H9 (cell line): ENCODE measurements around the gene DMD. TPM values are rescaled to one million over a fixed set of nuclear protein-coding genes. Genes with fewer than 3 reads are reported as not detected.

Experiments
- DNase-seq: peaks from one replicate; pipeline ENCODE4 v3.0.0-alpha.2; 2017
- H2AFZ ChIP-seq: one replicate; pipeline ENCODE4 v1.6.1; 2013; ENCODE audit warnings: mild to moderate bottlenecking, low read length, control low read depth, moderate library complexity
- H2AK5ac ChIP-seq: 2 replicates; pipeline ENCODE4 v1.6.1; 2013; ENCODE audit warnings: low read length, control low read depth, mixed read lengths; ENCODE audit not compliant: insufficient read length
- H2BK120ac ChIP-seq: one replicate; pipeline ENCODE4 v1.6.1; 2013; ENCODE audit warnings: low read depth, mild to moderate bottlenecking, low read length, control low read depth, inconsistent platforms; ENCODE audit not compliant: poor library complexity, severe bottlenecking
- H2BK12ac ChIP-seq: 2 replicates; pipeline ENCODE4 v1.6.1; 2013; ENCODE audit warnings: low read length, control low read depth, mixed read lengths, low read depth; ENCODE audit not compliant: insufficient read length
- H2BK15ac ChIP-seq: 2 replicates; pipeline ENCODE4 v1.6.1; 2013; ENCODE audit warnings: low read depth, low read length, control low read depth
- H2BK20ac ChIP-seq: one replicate; pipeline ENCODE4 v1.6.1; 2013; ENCODE audit warnings: low read depth, mild to moderate bottlenecking, low read length, control low read depth, inconsistent platforms; ENCODE audit not compliant: poor library complexity, severe bottlenecking
- H2BK5ac ChIP-seq: 2 replicates; pipeline ENCODE4 v1.6.1; 2013; ENCODE audit warnings: low read length, control low read depth, mixed read lengths; ENCODE audit not compliant: insufficient read length
- H3K14ac ChIP-seq: 2 replicates; pipeline ENCODE4 v1.6.1; 2013; ENCODE audit warnings: low read length, control low read depth; ENCODE audit not compliant: insufficient read depth
- H3K18ac ChIP-seq: 2 replicates; pipeline ENCODE4 v1.6.1; 2013; ENCODE audit warnings: low read depth, mild to moderate bottlenecking, mixed read lengths, low read length, control low read depth; ENCODE audit not compliant: insufficient read length
- H3K23ac ChIP-seq: 2 replicates; pipeline ENCODE4 v1.6.1; 2013; ENCODE audit warnings: low read length, control low read depth, mixed read lengths, low read depth; ENCODE audit not compliant: insufficient read length
- H3K23me2 ChIP-seq: 2 replicates; pipeline ENCODE4 v1.6.1; 2013; ENCODE audit warnings: low read depth, mild to moderate bottlenecking, mixed read lengths, low read length, control low read depth; ENCODE audit not compliant: insufficient read length, poor library complexity, severe bottlenecking
- H3K27ac ChIP-seq: 2 replicates; pipeline ENCODE4 v1.5.1; 2013; ENCODE audit warnings: low read length, control low read depth, mixed read lengths, low read depth; ENCODE audit not compliant: insufficient read length
- H3K27me3 ChIP-seq: 2 replicates; pipeline ENCODE4 v1.6.1; 2013; ENCODE audit warnings: low read length, control low read depth, inconsistent platforms; ENCODE audit not compliant: insufficient read depth
- H3K4ac ChIP-seq: 2 replicates; pipeline ENCODE4 v1.6.1; 2013; ENCODE audit warnings: low read depth, mild to moderate bottlenecking, control low read depth, inconsistent platforms, low read length, moderate library complexity
- H3K4me1 ChIP-seq: 2 replicates; pipeline ENCODE4 v1.6.1; 2013; ENCODE audit warnings: low read length, control low read depth, inconsistent platforms; ENCODE audit not compliant: insufficient read depth
- H3K4me2 ChIP-seq: 2 replicates; pipeline ENCODE4 v1.6.1; 2013; ENCODE audit warnings: low read length, control low read depth, mixed read lengths; ENCODE audit not compliant: insufficient read length, insufficient read depth
- H3K56ac ChIP-seq: 2 replicates; pipeline ENCODE4 v1.6.1; 2013; ENCODE audit warnings: low read depth, mild to moderate bottlenecking, mixed read lengths, low read length, control low read depth; ENCODE audit not compliant: insufficient read length
- H3K79me1 ChIP-seq: 2 replicates; pipeline ENCODE4 v1.6.1; 2013; ENCODE audit warnings: low read depth, mild to moderate bottlenecking, moderate library complexity, low read length, control low read depth, inconsistent platforms; ENCODE audit not compliant: insufficient read depth, poor library complexity, severe bottlenecking
- H3K79me2 ChIP-seq: 2 replicates; pipeline ENCODE4 v1.6.1; 2013; ENCODE audit warnings: low read length, control low read depth, inconsistent platforms; ENCODE audit not compliant: insufficient read depth
- H3K9ac ChIP-seq: 2 replicates; pipeline ENCODE4 v1.6.1; 2013; ENCODE audit warnings: low read length, control low read depth, mixed read lengths; ENCODE audit not compliant: insufficient read length; ENCODE audit errors: extremely low read depth
- H3K9me3 ChIP-seq: one replicate; pipeline ENCODE4 v1.6.1; 2013; ENCODE audit warnings: low read depth, low read length, inconsistent platforms; ENCODE audit not compliant: control insufficient read depth
- H3T11ph ChIP-seq: one replicate; pipeline ENCODE4 v1.6.1; 2013; ENCODE audit warnings: mild to moderate bottlenecking, low read length, control low read depth, inconsistent platforms
- H4K20me1 ChIP-seq: one replicate; pipeline ENCODE4 v1.6.1; 2013; ENCODE audit not compliant: control insufficient read depth, insufficient read length, insufficient read depth
- H4K5ac ChIP-seq: 2 replicates; pipeline ENCODE4 v1.6.1; 2013; ENCODE audit warnings: low read depth, mild to moderate bottlenecking, mixed read lengths, low read length, control low read depth; ENCODE audit not compliant: insufficient read length
- H4K8ac ChIP-seq: replicated peaks from 2 replicates; pipeline ENCODE4 v1.6.1; 2013; ENCODE audit warnings: low read length, control low read depth, mixed read lengths, low read depth; ENCODE audit not compliant: insufficient read length
- H4K91ac ChIP-seq: 2 replicates; pipeline ENCODE4 v1.6.1; 2013; ENCODE audit warnings: low read depth, mild to moderate bottlenecking, moderate library complexity, mixed read lengths, low read length, control low read depth; ENCODE audit not compliant: insufficient read length
- H3K27ac Mint-ChIP-seq, 3 experiments: 2 replicates in 2 of 3; 3 replicates in 1 of 3; pipeline ENCODE4 v1.8.0; 2020 to 2021; ENCODE audit warnings: mixed read lengths in 3 of 3, mild to moderate bottlenecking in 1 of 3, moderate library complexity in 1 of 3
- H3K27me3 Mint-ChIP-seq: 2 replicates; pipeline ENCODE4 v1.8.0; 2021; ENCODE audit warnings: low read depth, mild to moderate bottlenecking, moderate library complexity, mixed read lengths
- H3K36me3 Mint-ChIP-seq, 3 experiments: 2 replicates in 2 of 3; 3 replicates in 1 of 3; pipeline ENCODE4 v1.8.0; 2020 to 2021; ENCODE audit warnings: low read depth in 3 of 3, mixed read lengths in 3 of 3; ENCODE audit not compliant: insufficient read depth in 1 of 3
- H3K4me1 Mint-ChIP-seq, 2 experiments: 2 replicates each; pipeline ENCODE4 v1.8.0; 2020; ENCODE audit warnings: mixed read lengths in 2 of 2
- H3K4me3 Mint-ChIP-seq, 2 experiments: 2 replicates in 1 of 2; 3 replicates in 1 of 2; pipeline ENCODE4 v1.8.0; 2020 to 2021; ENCODE audit warnings: mild to moderate bottlenecking in 2 of 2, mixed read lengths in 2 of 2, moderate library complexity in 1 of 2
- H3K9me3 Mint-ChIP-seq, 2 experiments: 2 replicates in 1 of 2; 3 replicates in 1 of 2; pipeline ENCODE4 v1.8.0; 2020; ENCODE audit warnings: mild to moderate bottlenecking in 2 of 2, mixed read lengths in 2 of 2, moderate library complexity in 1 of 2
- WGBS: extraction: QIAGEN DNeasy Blood & Tissue Kit; methylation state at CpG from one replicate; pipeline ENCODE4 v1.1.7; 2013; ENCODE audit warnings: missing lambda C conversion rate, low lambda C conversion rate, mixed read lengths; ENCODE audit not compliant: insufficient read length; ENCODE audit errors: extremely low coverage; 5-methylcytosine and 5-hydroxymethylcytosine counted together
- total RNA-seq: library from RNA; stranded (reverse); gene quantifications from 2 replicates; pipeline ENCODE4 v1.2.1, GENCODE V29; 2021
- TF ChIP-seq, protein P1 (sequence below): fragments of 200-600 bp; sonication (generic); conservative IDR thresholded peaks from 3 replicates; pipeline ENCODE4 v1.8.0; 2021; ENCODE audit warnings: antibody characterized with exemption, mild to moderate bottlenecking

The DMD gene
- total RNA-seq, 1 experiment from 2014 or later, result 3.8 TPM

DNA sequence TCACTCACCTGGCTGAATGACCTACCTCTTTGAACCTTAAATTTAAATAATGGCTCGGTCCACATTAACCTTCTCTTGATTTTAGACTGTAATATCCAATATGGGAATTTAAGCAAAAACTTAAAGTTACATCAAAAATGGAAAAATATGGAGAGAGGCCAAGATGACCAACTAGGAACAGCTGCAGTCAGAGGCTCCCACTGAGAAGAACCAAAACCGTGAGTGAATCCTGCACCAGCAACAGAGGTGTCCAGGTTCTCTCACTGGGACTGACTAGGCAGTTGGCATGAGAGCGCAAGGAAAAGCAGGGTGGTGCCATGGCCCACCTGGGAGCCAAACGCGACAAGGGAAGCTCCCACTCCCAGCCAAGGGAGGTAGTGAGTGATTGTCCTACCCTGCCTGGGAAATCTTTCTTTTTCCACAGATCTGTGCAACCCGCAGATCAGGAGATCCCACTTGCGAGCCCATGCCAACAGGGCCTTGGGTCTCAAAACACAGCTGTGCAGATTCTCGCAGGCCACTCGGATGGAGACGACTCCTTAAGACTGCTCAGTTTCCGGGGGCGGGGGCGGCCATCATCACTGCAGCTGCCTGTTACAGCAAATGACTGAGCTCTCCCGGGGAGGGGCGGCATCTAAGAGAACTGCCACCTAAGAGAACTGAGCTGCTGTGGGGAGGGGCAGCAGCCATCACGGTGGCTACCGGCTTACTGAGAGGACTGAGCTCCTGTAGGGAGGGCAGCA, 343.4 kb downstream of the DMD start:
- H3K27ac ChIP-seq, result no peak overlapping the region
- no peaks in the 10 kb centered on the region for H4K20me1 ChIP-seq
- H3K79me2 ChIP-seq, result no peaks in the 10 kb centered on the region
- H2AK5ac ChIP-seq, result no peak overlapping the region
- H3K18ac ChIP-seq, result no peak overlapping the region
- Mint-ChIP-seq H3K36me3 (no peaks in the 10 kb centered on the region), H3K9me3 (peaks cover 0 to 4% of the 10 kb centered on the region in 2 experiments; a peak in 3 of 5 replicates), H3K4me3 (no peak overlapping the region), H3K4me1 (peaks cover 6 to 7% of the 10 kb centered on the region in 2 experiments), H3K27me3 (no peaks in the 10 kb centered on the region), H3K27ac (no peak overlapping the region; a peak in 1 of 7 replicates)
- H3K9ac ChIP-seq, result no peak overlapping the region
- H2BK120ac ChIP-seq, result no peak overlapping the region
- H3K4me1 ChIP-seq, result no peaks in the 10 kb centered on the region
- H2BK15ac ChIP-seq, result no peak overlapping the region
- no peak overlapping the region for H3K56ac ChIP-seq
- WGBS, result no CpG with 5 or more reads among the region's 17 CpGs
- no peak overlapping the region for H3T11ph ChIP-seq
- no peak overlapping the region for H3K4ac ChIP-seq
- no peak overlapping the region for H3K23ac ChIP-seq
- H2BK12ac ChIP-seq, result no peak overlapping the region
- no peak overlapping the region for H4K5ac ChIP-seq
- no peak overlapping the region for H3K14ac ChIP-seq
- H3K4me2 ChIP-seq, result no peak overlapping the region
- H4K91ac ChIP-seq, result no peak overlapping the region
- H3K9me3 ChIP-seq, result no peaks in the 10 kb centered on the region
- no peaks in the 10 kb centered on the region for H3K79me1 ChIP-seq
- H4K8ac ChIP-seq, result no peak overlapping the region
- no peak overlapping the region for H2BK20ac ChIP-seq
- no peaks in the 10 kb centered on the region for H3K27me3 ChIP-seq
- no peaks in the 10 kb centered on the region for H3K23me2 ChIP-seq
- H2AFZ ChIP-seq, result no peak overlapping the region
- no peak overlapping the region for H2BK5ac ChIP-seq
- DNase-seq, result no peak
- TF ChIP-seq, protein P1, sequence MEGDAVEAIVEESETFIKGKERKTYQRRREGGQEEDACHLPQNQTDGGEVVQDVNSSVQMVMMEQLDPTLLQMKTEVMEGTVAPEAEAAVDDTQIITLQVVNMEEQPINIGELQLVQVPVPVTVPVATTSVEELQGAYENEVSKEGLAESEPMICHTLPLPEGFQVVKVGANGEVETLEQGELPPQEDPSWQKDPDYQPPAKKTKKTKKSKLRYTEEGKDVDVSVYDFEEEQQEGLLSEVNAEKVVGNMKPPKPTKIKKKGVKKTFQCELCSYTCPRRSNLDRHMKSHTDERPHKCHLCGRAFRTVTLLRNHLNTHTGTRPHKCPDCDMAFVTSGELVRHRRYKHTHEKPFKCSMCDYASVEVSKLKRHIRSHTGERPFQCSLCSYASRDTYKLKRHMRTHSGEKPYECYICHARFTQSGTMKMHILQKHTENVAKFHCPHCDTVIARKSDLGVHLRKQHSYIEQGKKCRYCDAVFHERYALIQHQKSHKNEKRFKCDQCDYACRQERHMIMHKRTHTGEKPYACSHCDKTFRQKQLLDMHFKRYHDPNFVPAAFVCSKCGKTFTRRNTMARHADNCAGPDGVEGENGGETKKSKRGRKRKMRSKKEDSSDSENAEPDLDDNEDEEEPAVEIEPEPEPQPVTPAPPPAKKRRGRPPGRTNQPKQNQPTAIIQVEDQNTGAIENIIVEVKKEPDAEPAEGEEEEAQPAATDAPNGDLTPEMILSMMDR, result no peak
